Prostate gland (tissue), 2 donors: ENCODE measurements around the gene OR2J1.

Experiments
- CTCF ChIP-seq, 4 experiments: fragments of 200-600 bp in 2 of 4; fragments of 450-650 bp in 2 of 4; sonication (generic) in 2 of 4; IDR thresholded peaks; 1 replicate in 3 of 4; 2 replicates in 1 of 4; pipeline ENCODE4 v1.5.1; 2016 to 2019; ENCODE audit warnings: antibody characterized with exemption in 4 of 4, mild to moderate bottlenecking in 2 of 4, moderate library complexity in 2 of 4
- POLR2A ChIP-seq: fragments of 450-650 bp; IDR thresholded peaks from one replicate; pipeline ENCODE4 v1.6.1; 2016; ENCODE audit warnings: antibody characterized with exemption, mild to moderate bottlenecking

DNA sequence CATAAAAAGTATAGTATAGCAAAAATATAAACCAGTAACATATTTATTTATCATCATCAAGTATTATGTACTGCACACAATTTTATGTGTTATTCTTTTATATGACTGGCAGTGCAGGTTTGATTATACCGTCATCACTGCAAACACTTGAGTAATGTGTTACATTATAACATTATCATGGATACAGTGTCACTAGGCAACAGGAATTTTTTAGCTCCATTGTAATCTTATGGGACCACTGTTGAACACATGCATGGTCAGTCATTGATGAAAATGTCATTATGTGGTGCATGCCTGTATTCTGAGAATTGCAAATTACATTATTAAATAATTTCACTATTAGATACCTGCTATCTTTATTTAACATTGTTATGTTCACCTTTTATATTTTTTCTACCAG lies 42.3 kb downstream of the OR2J1 start:
- TF ChIP-seq POLR2A: no peak
- no peak for TF ChIP-seq CTCF (IDR thresholded peaks at IDR 0.05)
